ENCODE results near the gene NACC2.
"Not testable (repeated sequence)": the region's sequence is repeated elsewhere in the genome, so short reads cannot be mapped to it uniquely, and the experiment has no call there.

The NACC2 gene

DNA sequence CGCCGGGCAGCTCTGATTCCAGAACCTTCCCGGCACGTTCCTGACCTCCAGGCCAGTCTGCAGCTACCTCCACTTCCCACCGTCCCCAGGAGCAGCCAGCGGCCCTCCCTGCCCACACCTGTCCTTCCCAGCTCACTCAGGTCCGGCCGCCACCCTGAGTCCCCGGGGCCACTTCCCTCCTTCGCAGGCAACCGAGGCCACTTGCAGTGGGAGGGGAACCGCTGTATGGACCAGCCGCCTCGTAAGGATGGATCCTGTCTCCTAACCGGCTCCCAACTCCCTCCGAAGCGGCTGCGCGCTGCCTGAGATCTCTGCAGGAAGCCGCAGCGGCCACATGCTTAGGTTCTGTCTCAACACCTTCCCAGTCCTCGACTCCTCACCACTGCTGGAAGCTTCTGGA is 16.1 kb upstream of the NACC2 start:
- DNase-seq (ENCODE audit: low read depth in 1 of 2, low spot score in 1 of 2), result no peak

DNA sequence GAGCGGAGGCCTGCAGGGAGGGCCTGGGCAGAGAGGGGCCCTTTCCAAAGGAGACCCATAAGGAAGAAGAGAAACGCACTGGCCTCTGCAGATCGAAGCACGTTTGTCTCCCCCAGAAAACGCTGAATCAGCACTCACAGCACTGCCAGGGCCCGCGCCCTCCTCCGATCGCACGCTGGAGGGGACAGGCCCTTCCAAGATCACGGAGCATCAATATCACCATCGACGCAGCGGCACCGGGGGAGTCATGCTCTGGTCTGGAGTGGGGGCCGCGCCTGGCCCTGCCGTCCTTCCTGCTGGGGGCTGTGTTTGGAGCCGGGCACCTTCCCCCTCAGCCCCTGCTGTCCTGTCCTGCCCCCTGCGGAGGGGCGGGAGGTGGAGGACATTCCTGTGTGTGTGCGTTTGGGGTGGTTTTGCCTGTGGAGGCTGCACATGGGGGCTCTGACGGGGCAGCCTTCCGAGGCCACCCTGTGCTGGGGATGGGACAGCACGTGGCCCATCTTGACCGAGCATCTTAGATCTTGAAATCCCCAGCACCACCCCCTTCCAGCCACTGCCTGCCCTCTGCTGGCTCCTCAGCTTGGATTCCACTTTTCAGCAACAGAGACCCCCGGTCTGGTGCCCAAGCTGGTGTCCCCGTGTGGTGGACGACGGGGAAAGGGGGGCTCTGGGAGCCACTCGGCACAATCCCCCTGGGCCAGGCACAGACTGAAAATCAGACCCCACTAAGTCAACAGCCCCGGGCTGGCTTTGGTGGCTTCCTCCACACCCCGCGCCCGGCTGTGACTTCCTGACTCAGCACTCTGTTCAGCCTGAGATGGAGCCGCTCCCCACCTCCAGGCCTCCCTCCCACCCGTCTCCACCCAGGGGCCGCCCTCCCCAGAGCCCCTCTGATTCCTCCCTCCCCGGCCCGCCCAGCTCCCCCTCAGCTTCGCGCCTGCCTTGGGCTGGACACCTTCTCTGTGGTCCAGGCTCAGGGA is 15.3 kb upstream of the NACC2 start:
- no peak for DNase-seq (ENCODE audit: low read depth in 1 of 2, low spot score in 1 of 2)

DNA sequence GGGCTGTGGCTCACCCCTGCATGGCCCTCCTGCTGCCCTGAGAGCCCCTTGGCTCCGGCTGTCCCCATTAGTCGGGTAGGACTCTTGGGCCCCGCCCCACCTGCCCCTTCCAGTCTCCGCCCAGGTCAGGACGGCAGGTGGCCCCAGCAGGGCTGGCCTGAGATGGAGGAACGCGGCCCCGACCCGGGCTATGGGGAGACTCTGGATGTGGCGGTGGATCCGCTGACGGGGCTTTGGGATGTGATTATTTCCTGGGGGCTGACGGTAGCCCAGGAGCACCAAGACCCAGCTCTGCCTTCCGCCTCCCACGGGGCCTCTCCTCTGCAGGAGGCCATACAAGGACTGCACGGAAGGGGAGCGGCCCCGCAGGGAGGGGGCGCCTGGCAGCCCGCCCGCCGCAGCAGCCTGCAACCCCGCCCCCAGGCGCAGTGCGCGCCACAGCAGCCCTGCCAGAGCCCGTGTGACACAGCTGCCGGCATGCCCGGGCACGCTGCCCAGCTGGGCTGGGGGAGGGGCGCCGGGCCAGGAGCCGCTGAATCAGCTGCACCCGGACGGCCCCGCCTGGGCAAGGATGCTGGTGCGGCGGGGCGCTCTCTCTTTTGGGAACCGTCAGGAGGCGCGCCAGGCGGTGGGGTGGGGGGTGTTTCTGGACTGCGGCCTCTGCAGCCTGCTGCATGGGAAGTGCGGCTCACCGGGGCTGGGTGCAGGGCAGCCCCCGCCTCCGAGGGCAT is 14.4 kb upstream of the NACC2 start:
- DNase-seq (ENCODE audit: low read depth in 1 of 2, low spot score in 1 of 2), result peak; percentile 86 to 87

DNA sequence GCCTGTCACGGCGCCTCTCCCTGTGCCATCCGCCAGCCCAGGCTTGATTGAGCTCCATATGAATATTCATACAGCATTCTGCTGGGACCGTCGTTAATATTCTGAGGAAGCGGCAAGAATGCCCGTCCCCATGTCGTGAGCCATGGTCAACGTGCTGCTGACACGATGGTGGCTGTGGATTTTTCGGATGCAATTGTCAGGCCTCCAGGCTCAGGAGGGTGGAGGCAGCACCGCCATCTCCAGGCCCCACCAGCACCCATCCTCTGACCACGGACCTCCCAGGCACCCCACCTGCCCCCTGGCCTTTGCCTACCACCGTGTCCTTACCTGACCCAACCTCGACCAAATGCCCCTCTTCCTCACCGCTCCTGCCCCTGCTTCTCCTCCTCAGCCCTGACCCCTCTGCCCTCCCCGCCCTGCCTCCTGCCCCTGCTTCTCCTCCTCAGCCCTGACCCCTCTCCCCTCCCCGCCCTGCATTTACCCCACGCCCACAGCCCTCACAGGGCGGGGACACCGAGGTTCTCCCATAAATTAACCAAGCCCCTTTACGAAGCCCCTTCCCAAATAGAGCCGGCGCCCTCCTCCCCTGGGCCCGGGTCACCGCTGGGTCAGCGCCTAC is 13.7 kb upstream of the NACC2 start:
- no peak for DNase-seq (ENCODE audit: low read depth in 1 of 2, low spot score in 1 of 2)

DNA sequence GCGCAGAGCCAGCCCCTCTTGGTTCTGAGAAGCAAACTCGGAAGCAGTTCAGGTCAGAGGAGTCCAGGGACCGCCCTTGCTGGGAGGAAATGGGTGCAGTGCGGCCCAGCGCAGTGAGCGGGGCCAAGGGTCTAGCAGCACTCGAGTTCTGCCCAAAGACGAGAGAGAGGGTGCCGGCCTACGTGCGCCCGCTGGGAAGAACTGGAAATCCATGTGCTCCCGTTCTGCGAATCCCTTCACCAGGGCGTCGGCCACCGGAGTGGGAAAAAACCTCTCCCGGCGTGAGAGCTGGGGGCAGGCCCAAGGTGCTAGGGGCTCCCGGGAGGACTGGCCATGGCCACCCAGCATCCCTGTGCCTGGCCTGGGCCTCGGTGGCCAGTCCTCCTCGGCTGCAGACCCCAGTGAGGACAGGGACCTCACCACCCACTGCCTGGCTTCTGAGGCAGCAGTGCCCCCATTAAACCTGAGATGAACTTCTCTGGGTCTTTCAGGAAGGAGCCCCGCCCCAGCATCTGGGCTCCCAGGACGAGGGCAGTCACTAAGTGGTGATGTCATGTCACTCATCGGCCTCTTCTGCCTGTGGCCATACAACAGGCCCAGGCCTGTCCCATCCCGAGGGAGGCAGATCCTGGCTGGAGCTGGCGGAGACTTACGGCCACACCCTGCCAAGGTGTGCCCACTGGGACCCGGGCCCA is 13.0 kb upstream of the NACC2 start:
- DNase-seq (ENCODE audit: low read depth in 1 of 2, low spot score in 1 of 2), result no peak

DNA sequence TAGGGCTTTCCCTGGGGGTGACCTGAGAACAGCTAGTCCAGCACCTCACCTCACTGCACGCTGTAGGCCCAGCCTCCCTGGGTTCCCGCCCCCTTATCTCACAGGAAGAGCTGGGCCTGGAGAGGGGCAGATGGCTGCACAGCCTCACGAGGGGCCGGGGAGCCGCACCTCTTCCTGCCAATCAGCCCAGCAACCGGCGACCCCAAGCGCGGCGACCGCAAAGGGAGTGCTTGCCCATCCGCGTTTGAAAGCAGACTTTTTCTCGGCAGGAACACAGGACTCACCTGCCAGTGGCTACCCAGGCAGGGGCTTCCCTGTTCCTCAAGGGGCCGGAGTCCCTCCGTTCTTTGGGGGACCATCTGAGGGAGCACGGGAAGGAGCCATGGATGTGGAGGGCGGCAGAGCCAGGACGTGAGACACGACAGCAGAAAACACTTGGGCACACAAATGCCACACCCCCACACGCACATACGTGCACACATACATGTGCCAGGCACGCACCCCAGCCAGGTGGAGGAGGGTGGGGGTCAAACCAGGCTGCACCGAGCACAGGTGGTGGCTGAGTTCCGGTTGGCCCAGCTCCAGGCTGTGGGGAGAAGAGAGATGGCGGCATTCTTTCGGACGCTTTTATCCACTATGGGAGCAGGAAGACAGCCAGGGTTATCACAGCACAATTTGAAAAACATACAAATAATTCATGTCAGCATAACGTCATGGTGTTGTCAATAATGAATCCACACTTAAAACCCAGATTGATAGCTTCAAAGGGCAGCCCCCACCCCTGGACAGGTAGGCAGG is 12.3 kb upstream of the NACC2 start:
- no peak for DNase-seq (ENCODE audit: low read depth in 1 of 2, low spot score in 1 of 2)

DNA sequence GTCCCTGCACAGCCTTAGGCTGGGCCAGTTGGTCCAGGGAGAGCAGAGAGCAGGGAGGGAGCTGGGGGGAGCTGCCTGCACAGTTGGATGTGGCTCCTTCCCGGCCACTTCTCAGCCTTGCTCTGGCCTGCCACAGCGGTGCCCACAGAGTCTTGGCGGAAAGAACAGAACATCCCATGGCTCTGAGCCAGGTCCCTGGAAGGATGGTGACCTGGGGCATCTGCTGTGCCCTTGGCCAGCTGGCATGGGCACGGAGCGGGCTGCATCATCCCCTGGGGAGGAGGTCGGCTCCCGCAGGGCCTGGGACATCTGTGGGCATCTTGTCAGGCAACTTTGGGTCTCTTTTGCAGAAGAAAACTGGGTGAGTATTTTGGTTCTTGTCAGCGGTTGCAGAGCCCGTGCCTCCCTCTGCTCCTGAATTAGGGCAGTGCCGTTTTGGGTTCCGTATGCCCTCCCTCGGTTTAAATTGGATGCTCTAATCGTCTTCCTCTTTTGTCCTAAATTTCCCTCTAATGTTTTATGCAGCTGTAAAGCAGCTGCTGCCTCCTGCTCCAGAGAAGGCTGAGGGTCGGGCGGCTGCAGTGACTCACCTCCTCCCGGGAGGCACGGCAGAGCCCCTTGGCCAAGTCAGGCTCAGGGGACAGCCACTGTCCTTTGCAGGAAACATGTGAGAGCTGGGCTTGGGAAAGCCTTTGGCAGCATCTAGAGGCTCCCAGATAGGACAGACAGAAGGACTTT is 10.5 kb upstream of the NACC2 start:
- DNase-seq (ENCODE audit: low read depth in 1 of 2, low spot score in 1 of 2), result no peak

DNA sequence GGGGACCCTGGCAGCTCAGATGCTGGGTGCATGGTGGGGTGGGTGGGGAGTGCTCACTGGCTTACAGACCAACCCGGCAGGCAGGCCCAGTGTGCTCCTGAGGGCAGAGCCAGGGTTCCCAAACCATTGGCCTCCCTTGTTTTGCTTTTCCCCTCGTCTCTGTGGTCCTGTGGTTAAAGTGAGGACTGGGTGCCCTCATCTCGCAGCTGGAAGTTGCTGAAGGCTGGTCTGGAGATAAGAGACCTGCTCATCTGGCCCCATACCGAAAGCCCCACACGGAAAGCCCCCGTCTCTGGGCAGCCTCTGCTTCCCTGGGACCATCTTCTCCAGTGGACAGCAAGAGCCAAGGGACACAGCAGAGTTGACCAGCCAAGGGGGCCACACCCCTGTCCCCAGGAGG is 9.8 kb upstream of the NACC2 start:
- no peak for DNase-seq (ENCODE audit: low read depth in 1 of 2, low spot score in 1 of 2)

DNA sequence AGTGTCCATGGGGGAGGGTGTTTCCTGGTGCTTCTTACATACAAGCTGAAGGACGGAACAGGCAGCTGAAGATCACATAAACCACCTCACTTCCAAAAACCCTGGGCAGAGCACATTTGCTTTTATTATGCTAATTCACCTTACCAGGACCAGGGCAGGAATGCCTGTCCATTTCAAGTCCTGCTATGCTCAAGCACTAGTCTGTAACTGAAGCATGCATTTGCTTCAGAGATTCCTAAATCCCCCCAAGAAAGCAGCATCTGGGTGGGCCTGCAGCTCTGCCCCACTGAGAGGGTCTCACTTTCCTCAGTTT is 9.4 kb upstream of the NACC2 start:
- DNase-seq (ENCODE audit: low read depth in 1 of 2, low spot score in 1 of 2), result no peak

DNA sequence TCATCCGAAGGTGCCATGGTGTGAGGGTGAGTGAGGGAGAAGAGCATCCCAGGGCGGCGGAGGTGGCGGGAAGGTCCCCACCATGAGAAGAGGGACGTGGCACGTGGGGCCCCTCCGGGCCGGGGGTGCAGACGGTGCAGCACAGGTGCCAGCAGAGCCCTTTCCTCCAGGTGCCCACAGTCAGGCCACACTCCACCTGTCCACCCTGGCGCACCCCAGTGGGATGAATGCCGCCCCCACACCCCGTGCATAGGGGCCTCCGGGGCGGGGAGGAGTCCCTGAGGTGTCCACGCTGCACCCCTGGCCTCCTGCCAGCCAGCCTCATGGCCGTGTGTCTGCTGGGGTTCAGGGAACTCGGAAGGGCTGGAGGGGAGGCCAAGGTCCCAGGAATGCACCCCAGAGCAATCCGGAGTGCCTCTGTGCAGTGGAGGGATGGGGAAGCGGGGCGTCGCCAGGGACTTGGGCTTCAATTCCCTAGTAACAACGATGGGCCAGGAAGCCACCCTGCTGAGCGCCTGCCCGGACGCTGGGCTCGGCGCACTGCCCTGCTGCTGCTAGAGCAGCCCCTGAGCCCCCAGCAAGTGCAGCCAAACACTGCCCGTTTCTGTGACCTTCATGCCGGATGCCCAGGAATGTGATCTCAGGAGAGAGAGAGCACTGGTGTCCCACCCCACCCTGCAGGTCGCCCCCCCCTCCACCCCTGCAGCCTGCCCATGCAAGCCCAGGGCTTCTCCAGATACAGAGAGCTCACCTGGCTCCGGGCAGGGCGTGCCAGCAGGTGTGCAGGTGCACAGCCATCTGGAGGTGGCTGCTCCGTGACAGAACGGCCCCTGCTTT is 8.8 kb upstream of the NACC2 start:
- DNase-seq (ENCODE audit: low read depth in 1 of 2, low spot score in 1 of 2), result no peak

DNA sequence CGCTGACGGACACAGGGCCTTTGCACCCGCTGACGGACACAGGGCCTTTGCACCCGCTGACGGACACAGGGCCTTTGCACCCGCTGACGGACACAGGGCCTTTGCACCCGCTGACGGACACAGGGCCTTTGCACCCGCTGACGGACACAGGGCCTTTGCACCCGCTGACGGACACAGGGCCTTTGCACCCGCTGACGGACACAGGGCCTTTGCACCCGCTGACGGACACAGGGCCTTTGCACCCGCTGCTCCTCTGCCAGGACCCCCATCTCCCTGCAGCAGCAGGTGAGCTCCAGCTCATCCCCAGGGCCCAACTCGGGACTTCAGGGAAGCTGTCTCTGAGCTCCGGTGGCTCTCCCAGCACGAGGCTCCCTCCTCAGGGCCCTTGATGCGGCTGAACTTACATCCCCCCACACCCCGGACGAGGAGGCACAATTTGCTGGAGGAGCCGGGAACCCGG is 6.6 kb upstream of the NACC2 start:
- DNase-seq (ENCODE audit: low read depth in 1 of 2, low spot score in 1 of 2), result not testable (repeated sequence)

DNA sequence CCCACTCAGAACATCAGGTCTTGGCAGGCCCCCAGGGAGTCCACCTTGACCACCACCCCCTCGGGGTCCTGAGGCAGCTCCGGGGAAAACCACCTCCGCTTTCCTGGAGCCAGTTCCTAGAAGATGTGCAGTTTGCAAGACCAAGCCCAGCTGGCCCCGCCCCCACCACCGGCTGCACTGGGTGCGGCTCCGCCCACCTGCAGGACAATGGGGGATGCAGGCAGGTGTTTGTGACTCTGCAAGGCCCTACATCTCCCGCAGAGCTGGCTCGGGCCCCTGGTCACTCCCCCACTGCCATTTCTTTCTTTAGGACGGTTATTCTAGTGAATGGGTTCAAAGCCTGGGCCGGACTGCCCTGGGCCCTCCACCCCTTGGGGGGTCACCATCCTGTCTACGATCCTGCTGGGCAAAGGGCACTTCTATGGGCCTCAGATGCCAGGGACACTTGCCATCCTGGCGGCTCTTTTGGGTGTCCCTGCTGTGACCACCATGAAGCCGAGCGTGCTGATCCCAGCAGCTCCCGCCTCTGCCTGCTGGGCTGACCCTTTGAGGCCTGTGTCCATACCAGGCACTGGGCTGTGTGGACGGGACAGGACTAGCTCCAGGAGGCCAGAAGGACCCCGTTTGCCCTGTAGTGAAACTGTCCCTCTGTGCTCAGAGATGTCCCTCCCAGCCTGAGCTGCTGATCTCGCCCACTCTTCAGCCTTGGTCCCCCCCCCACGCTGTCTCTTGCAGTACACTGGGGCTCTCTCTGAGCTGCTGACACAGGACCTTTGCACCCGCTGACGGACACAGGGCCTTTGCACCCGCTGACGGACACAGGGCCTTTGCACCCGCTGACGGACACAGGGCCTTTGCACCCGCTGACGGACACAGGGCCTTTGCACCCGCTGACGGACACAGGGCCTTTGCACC is 5.9 kb upstream of the NACC2 start:
- no peak for DNase-seq (ENCODE audit: low read depth in 1 of 2, low spot score in 1 of 2)

DNA sequence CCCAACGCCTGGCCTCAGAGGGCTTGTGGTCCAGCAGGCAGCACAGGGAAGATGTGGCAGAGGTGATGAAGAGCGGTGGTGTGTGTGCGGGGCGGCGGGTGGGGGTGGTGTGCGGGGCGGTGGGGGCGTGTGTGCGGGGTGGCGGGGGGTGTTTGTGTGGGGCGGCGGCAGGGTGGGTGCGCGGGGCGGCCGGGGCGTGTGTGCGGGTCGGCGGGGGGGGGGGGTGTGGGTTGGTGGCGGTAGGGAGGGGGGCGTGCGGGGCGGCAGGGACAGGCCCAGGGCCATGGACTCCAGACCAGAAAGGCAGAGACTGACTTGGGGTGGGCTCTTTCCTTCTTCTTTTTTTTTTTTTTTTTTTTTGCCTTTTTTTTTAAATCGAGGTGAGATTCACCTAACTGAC is 4.5 kb upstream of the NACC2 start:
- DNase-seq (ENCODE audit: low read depth in 1 of 2, low spot score in 1 of 2), result no peak

DNA sequence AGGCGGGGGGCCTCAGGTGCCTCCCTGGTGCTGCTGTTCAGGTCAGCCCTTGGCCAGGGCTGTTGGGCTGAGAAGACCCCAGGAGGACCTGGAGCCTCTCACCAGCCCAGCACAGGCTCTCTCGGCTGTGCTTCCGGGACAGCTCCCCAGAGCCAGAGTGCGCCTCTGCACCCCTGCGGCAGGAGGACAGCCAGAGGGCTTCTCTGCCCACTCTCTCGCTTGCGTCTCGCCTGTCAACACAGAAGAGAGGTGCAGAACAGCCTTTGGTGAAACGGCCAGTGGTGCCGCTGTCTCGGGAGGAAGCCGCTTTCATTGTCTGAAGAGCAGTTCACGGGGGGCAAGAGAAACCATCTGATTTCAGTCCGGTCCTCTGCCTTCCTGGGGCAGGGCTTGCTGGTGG is 3.8 kb upstream of the NACC2 start:
- no peak for DNase-seq (ENCODE audit: low read depth in 1 of 2, low spot score in 1 of 2)

DNA sequence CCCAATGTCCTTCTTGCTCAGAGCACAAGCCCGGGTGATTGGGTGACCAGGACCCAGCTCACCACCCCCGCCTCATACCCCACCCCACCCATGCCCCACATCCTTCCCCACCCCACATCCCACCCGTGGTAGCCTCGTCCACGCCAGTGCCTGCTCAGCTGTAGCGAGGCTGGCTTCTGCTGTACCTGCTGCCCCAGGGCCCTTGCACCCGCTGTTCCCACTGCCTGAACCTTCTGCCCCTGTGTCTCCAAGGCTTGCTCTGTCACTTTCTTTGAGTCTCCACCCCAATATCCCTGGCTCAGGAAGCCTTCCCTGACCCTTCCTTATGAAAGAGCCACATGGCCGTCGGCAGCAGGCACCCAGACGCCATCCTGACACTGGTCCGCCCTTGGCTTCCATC is 3.1 kb upstream of the NACC2 start:
- no peak for DNase-seq (ENCODE audit: low read depth in 1 of 2, low spot score in 1 of 2)

DNA sequence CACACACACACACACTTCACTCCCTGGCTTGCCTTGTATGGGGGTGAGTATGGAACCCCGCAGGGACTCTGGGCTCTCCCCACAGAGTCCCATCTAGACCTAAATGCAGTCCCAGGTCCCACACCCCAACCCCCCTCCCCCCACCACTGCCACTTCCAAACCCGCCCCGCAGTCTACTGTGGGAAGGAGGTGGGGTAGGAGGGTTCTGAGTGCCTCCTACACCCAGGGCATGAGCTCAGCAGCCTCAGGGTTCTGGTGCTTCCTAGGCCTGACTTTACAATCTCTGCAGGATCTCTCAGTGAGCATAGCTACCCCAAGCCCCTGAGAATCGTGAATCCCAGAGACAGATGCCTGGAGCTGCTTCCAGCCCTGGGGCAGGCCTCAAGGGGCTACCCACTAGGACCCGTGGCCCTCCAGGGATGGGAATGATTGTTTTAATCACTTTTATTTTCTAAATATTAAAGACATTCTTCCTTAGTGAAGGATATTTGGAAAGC is 1.5 kb upstream of the NACC2 start:
- DNase-seq (ENCODE audit: low read depth in 1 of 2, low spot score in 1 of 2), result no peak

DNA sequence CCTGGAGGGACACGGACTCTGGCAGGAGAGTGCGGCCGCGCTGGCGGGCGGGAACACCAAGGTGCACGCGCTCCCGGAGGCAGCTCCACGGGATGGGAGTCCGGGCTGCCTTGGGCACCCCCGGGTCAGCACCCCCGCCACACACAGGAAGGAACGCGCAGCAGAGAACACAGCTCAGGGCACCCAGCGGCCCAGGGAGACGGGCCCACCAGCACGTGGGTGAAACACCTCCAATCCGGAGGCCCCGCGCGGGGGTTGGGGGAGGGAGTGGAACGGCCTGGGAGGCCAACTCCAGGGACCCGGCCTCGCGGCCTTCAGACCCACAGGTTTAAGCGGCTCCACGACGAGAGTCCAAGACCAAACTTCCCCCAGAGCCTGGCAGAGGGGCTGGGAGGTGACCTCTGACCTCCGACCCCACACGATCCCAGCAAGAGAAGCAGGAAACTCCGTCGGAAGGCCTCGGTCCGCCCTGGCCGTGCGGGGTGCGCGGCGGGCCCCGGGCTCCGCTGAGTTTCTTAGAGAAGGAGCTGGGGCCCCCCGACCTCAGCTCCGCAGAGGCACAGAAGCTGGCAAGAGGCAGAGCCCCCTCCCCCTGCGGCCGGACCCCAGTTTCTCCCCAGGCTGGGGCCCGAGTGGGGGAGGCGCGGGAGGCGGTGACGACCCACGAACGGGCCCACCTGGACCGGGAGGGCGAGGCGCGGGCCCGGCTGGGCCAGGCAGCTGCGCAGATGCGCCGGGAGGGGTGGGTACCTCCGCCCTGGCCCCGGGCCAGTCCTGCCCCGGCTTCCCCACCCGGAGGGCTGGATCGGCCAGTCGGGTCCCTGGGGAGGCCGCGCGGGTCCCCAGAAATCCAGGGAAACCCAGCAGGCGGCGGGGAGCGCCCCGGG is 851 bp downstream of the NACC2 start:
- peak; percentile 33 to 51 for DNase-seq (ENCODE audit: low read depth in 1 of 2, low spot score in 1 of 2)

Measured in stimulated activated CD4-positive, alpha-beta T cell treated with anti-CD3 and anti-CD28 coated beads, Interleukin-15, amount 100 ng/mL, for 1 hour (primary cell).